Transverse colon (tissue), 4 donors: ENCODE measurements around the gene PRR5. TPM values are rescaled to one million over a fixed set of nuclear protein-coding genes. Genes with fewer than 3 reads are reported as not detected.

Experiments used
- DNase-seq: peaks from one replicate; pipeline ENCODE4 v3.0.0-alpha.2; 2019
- H3K27ac ChIP-seq, 4 donors: fragments of 200-600 bp; sonication (generic); 2 replicates each; pipeline ENCODE4 v1.5.1; 2016 to 2018; ENCODE audit warnings: inconsistent platforms in 4 of 4
- H3K27me3 ChIP-seq: fragments of 200-600 bp; sonication (generic); 2 replicates; pipeline ENCODE4 v1.5.1; 2017; ENCODE audit warnings: inconsistent platforms
- H3K36me3 ChIP-seq, 4 donors: fragments of 200-600 bp; sonication (generic); 2 replicates each; pipeline ENCODE4 v1.5.1; 2017 to 2019; ENCODE audit warnings: inconsistent platforms in 4 of 4
- H3K4me1 ChIP-seq, 4 donors: fragments of 200-600 bp; sonication (generic); 2 replicates each; pipeline ENCODE4 v1.5.1; 2017 to 2020; ENCODE audit warnings: inconsistent platforms in 4 of 4
- H3K4me3 ChIP-seq, 4 donors: fragments of 200-600 bp; sonication (generic); 1 replicate in 1 of 4; 2 replicates in 3 of 4; pipeline versions ENCODE4 v1.5.1 to v1.6.1; 2017 to 2019; ENCODE audit warnings: inconsistent platforms in 4 of 4
- H3K9me3 ChIP-seq, 2 donors: fragments of 200-600 bp; sonication (generic); 2 replicates each; pipeline ENCODE4 v1.5.1; 2017 to 2019; ENCODE audit warnings: inconsistent platforms in 2 of 2
- EP300 ChIP-seq: sonication (generic); formaldehyde crosslinking; IDR thresholded peaks from one replicate; pipeline ENCODE4 v1.6.1; 2017; ENCODE audit warnings: antibody characterized with exemption, low read depth
- POLR2A ChIP-seq: fragments of 450-650 bp; IDR thresholded peaks from one replicate; pipeline ENCODE4 v1.6.1; 2016; ENCODE audit warnings: antibody characterized with exemption, mild to moderate bottlenecking, moderate library complexity
- POLR2AphosphoS5 ChIP-seq, 3 donors: sonication (generic); formaldehyde crosslinking; IDR thresholded peaks; one replicate each; pipeline ENCODE4 v1.6.1; 2016; ENCODE audit warnings: antibody characterized with exemption in 3 of 3
- WGBS, 2 donors: methylation state at CpG; one replicate each; pipeline ENCODE4 v1.1.5; 2018; ENCODE audit warnings: low coverage in 1 of 2; 5-methylcytosine and 5-hydroxymethylcytosine counted together
- in situ Hi-C, 4 donors: fragments of 200-750 bp; cut with MboI; loops; one replicate each; pipeline versions ENCODE4 v1.15.0 to v1.15.1; 2017; ENCODE audit warnings: low sequenced_read_pairs in 3 of 4, low pct_ligation_motif_present in 1 of 4, low pct_unique_long_range_greater_than_20kb in 1 of 4
- intact Hi-C: fragments of 100-400 bp; cut with DNase I; formaldehyde crosslinking; loops from one replicate; pipeline ENCODE4 v1.15.1; 2023; ENCODE audit warnings: low total_unique reads
- total RNA-seq, 4 donors: library from RNA; depleted of rRNA; stranded (reverse); fragments of >200 nt; gene quantifications; one replicate each; pipeline ENCODE4 v1.1.0, GENCODE V29; 2016
- TF ChIP-seq, protein P1 (sequence below), 5 experiments: fragments of 200-600 bp in 3 of 5; fragments of 450-650 bp in 2 of 5; sonication (generic) in 3 of 5; IDR thresholded peaks; 1 replicate in 2 of 5; 2 replicates in 3 of 5; pipeline ENCODE4 v1.5.1; 2016 to 2017; ENCODE audit warnings: antibody characterized with exemption in 5 of 5, inconsistent platforms in 3 of 5, mild to moderate bottlenecking in 2 of 5, moderate library complexity in 1 of 5

PRR5 gene
- total RNA-seq, 4 donors from 2014 or later = 17.7 to 68.3 (median 22.2) TPM

GRCh38 chr22:44750481-44750880 is 48.5 kb downstream of the PRR5 start:
- H3K36me3 ChIP-seq = no peaks in the 10 kb centered on the region
- TF ChIP-seq, protein P1, sequence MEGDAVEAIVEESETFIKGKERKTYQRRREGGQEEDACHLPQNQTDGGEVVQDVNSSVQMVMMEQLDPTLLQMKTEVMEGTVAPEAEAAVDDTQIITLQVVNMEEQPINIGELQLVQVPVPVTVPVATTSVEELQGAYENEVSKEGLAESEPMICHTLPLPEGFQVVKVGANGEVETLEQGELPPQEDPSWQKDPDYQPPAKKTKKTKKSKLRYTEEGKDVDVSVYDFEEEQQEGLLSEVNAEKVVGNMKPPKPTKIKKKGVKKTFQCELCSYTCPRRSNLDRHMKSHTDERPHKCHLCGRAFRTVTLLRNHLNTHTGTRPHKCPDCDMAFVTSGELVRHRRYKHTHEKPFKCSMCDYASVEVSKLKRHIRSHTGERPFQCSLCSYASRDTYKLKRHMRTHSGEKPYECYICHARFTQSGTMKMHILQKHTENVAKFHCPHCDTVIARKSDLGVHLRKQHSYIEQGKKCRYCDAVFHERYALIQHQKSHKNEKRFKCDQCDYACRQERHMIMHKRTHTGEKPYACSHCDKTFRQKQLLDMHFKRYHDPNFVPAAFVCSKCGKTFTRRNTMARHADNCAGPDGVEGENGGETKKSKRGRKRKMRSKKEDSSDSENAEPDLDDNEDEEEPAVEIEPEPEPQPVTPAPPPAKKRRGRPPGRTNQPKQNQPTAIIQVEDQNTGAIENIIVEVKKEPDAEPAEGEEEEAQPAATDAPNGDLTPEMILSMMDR (IDR thresholded peaks at IDR 0.05) = no peak
- TF ChIP-seq POLR2A (no peak), POLR2AphosphoS5 (IDR thresholded peaks at IDR 0.05) (no peak), EP300 (no peak)
- H3K27me3 ChIP-seq = peaks cover 52% of the 10 kb centered on the region
- no peak overlapping the region for H3K27ac ChIP-seq
- H3K4me1 ChIP-seq = peaks cover 0 to 68% (median 33%) of the 10 kb centered on the region in 4 donors
- H3K4me3 ChIP-seq = no peak overlapping the region
- in situ Hi-C loops = no loop called here
- no peak for DNase-seq
- no peaks in the 10 kb centered on the region for H3K9me3 ChIP-seq
- WGBS, 2 donors = 59 to 88% methylated on average over 1 of the region's 1 CpG
- intact Hi-C loops = no loop called here

DNA sequence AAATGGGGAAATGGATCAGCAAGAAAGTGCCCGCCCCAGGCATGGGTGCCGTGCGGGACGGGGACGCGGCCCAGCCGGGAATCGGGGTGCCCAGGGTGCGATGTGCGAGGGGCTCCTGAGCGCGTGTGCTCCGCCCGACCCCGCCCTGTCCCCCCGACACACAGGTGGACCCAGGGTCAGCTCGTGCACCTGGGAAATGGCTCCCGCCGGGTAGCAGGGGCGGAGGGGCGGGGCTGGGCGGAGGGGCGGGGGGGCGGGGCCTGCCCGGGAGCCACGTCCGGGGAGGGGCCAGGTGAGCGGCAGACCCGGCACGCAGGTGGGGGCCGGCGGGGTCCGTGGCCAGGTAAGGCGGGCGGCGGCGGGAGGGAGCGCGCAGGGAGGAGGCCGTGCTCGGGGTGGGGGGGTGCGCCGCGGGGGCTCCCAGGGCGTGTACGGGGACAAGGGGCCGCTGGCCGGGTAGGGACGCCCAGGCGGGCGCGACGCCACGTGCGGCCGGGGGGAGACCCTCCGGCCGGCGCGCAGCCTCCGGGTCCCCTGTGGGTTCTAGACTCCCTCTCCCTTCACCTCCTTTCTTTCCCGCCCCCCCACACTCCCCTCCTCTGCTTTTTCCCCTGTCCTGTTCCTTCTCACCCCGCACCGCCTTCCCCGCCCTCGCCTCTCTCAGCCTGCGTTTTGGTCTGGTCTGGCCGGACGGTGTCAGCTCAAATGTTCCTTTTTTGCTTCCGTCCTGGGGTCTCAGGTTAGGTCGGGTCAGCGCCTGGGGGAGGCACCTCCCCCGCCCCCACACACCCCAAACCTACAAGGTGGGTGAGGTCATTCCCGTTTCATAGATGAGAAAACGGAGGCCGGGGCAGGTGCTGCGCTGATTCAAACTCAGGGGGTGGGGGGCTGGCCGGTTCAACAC is 50.5 kb downstream of the PRR5 start, which contains the start of gene ARHGAP8:
TSS of gene ARHGAP8 (plus strand) at position 291 of the 904 bp plus-strand sequence. CDS start 33,953 bp downstream, outside the sequence.
- TF ChIP-seq POLR2A (peak; percentile 23), EP300 (no peak), POLR2AphosphoS5 (IDR thresholded peaks at IDR 0.05) (peak in 1 of 3 donors; percentile 16)
- TF ChIP-seq, protein P1 (IDR thresholded peaks at IDR 0.05) = no peak
- H3K4me3 ChIP-seq = peak within 1 kb of the TSS; percentile 15 to 62 (median 58)
- WGBS, 2 donors = 6% methylated on average over 62 of the region's 78 CpGs; no CpG with 5 or more reads in 1 of the 2 donors
- intact Hi-C loops = no loop called here
- peak; percentile 64 for DNase-seq
- H3K4me1 ChIP-seq = peaks cover 0 to 60% (median 28%) of the 10 kb centered on the region in 4 donors
- no peaks in the 10 kb centered on the region for H3K36me3 ChIP-seq
- H3K27me3 ChIP-seq = peaks cover 55% of the 10 kb centered on the region
- in situ Hi-C loops = no loop called here
- H3K9me3 ChIP-seq = no peaks in the 10 kb centered on the region
- peak within 1 kb of the TSS; percentile 72 to 90 (median 84) for H3K27ac ChIP-seq

- Histone ChIP-seq H3K36me3 (no peaks in the 10 kb centered on the region), H3K27me3 (peaks cover 55% of the 10 kb centered on the region), H3K9me3 (no peaks in the 10 kb centered on the region), H3K27ac (peak overlapping the region; percentile 72 to 90 (median 84)), H3K4me3 (peak overlapping the region; percentile 15 to 62 (median 58)), H3K4me1 (peaks cover 0 to 60% (median 31%) of the 10 kb centered on the region in 4 donors)
- DNase-seq = no peak
- in situ Hi-C loops = no loop called here
- TF ChIP-seq EP300 (no peak), POLR2A (no peak), POLR2AphosphoS5 (IDR thresholded peaks at IDR 0.05) (no peak)
- TF ChIP-seq, protein P1 (IDR thresholded peaks at IDR 0.05) = no peak
- 19% methylated on average over 29 of the region's 29 CpGs; no CpG with 5 or more reads in 1 of the 2 donors for WGBS, 2 donors
- intact Hi-C loops = no loop called here
Observed at GRCh38 chr22:44753189-44754042, 51.4 kb downstream of the PRR5 start.

- Histone ChIP-seq H3K27ac (peak overlapping the region; percentile 74 to 90 (median 84)), H3K36me3 (no peaks in the 10 kb centered on the region), H3K4me3 (no peak overlapping the region), H3K27me3 (peaks cover 49% of the 10 kb centered on the region), H3K4me1 (peaks cover 0 to 66% (median 42%) of the 10 kb centered on the region in 4 donors), H3K9me3 (no peaks in the 10 kb centered on the region)
- in situ Hi-C loops = no loop called here
- intact Hi-C loops = no loop called here
- TF ChIP-seq EP300 (no peak), POLR2A (peak; percentile 12)
- 45% methylated on average over 7 of the region's 7 CpGs; no CpG with 5 or more reads in 1 of the 2 donors for WGBS, 2 donors
- DNase-seq = no peak
Observed at GRCh38 chr22:44754998-44755397, 53.0 kb downstream of the PRR5 start.
